Measurements from ENCODE around the gene CLCN7.

GRCh38 chr16:1488619-1489018 is 13.8 kb upstream of the CLCN7 start, which contains the start of gene PTX4:
- TF ChIP-seq CTCF (IDR thresholded peaks at IDR 0.05) (no peak), POLR2A (IDR thresholded peaks at IDR 0.05) (no peak)
